Epithelial cell of proximal tubule (primary cell): Measurements from ENCODE around the gene SLC2A5. TPM values are rescaled to one million over a fixed set of nuclear protein-coding genes. Genes with fewer than 3 reads are reported as not detected.
A peak's percentile ranks its signal among the peaks of the same experiment; 100 is the strongest.

ENCODE experiments used
- DNase-seq: peaks from one replicate; pipeline ENCODE4 v3.0.0-alpha.2; 2011; ENCODE audit warnings: low read depth
- H3K4me3 ChIP-seq: 2 replicates; pipeline ENCODE4 v1.5.1; 2011; ENCODE audit warnings: low read depth, mild to moderate bottlenecking, low read length
- CTCF ChIP-seq: conservative IDR thresholded peaks from 2 replicates; pipeline ENCODE4 v1.5.1; 2012; ENCODE audit warnings: low read depth, mild to moderate bottlenecking, low read length
- total RNA-seq: library from RNA; depleted of rRNA; stranded (reverse); fragments of >200 nt; gene quantifications from 2 replicates; pipeline ENCODE4 v1.2.3, GENCODE V29; 2015

The SLC2A5 gene
- total RNA-seq, 1 donor from 2014 or later = not detected

DNA sequence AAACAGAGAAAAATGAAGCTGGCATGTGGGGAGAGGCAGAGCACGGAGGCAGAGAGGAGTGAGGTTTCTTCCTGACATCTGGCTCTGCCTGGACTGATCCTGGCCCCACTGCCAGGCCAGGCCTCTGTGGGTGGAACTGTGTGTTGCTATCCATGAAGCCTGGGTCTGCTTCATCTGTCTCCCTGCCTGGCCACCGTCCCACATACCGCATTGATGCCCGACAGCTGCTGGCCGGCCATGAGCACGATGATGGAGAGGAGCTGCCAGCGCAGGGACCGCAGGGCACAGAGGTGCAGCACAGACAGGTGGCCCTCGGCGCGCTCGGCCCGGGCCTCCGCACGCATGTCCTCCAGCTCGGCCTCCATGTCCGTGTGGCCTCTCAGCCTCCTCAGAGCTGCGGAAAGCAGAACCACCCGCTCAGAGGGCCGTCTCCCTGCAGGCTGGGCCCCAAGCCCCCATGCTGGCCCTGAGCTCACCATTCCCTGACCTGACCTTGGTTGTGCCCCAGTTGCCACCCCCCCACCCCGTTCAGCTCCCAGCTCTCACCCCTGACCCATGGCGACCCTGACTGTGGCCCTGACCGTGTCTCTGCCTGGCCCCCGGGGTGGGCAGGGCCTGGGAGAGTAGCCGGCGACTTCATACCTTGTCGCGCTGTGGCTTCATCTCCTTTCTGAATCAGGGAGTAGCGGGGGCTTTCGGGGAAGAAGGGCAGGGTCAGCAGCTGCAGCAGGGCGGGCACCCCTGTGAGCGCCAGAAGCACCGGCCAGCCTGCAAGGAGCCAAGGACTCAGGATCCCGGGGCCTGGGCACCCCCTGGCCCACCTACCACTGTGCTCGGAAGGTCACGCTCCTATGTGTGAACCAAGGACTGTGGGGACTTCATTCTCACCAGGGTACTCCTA, 54.7 kb downstream of the SLC2A5 start:
- TF ChIP-seq CTCF = no peak
- no peak overlapping the region for H3K4me3 ChIP-seq
- DNase-seq = no peak

- no peak overlapping the region for H3K4me3 ChIP-seq
- no peak for TF ChIP-seq CTCF
- no peak for DNase-seq
Observed at GRCh38 chr1:9013819-9014218, 55.6 kb downstream of the SLC2A5 start.

DNA sequence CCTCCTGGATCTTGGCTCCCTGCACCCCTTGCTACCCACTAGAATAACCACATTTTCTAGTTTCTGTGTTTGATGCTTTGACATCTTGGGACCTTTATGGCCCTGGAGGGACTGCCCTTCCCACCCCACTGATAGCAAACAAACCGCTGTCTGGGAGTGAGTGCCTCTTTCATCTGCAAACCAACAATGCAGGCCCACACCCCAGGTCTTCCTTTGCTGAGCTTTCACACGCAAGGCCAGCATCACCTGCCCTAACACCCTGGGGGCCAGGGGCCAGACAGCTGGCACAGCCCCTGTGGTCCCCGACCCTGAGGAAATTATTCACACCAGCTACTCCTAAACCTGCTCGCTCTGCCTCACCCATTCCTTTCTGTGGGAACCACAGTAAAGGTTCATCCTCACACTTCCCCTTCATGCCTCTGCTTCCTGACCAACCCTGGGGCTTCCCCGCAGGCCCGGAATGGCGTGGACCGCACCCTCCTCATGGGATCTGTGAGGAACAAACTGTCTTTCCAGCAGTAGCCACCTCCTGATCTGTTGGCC, 58.6 kb downstream of the SLC2A5 start:
- TF ChIP-seq CTCF = no peak
- no peak for DNase-seq
- no peak overlapping the region for H3K4me3 ChIP-seq

DNA sequence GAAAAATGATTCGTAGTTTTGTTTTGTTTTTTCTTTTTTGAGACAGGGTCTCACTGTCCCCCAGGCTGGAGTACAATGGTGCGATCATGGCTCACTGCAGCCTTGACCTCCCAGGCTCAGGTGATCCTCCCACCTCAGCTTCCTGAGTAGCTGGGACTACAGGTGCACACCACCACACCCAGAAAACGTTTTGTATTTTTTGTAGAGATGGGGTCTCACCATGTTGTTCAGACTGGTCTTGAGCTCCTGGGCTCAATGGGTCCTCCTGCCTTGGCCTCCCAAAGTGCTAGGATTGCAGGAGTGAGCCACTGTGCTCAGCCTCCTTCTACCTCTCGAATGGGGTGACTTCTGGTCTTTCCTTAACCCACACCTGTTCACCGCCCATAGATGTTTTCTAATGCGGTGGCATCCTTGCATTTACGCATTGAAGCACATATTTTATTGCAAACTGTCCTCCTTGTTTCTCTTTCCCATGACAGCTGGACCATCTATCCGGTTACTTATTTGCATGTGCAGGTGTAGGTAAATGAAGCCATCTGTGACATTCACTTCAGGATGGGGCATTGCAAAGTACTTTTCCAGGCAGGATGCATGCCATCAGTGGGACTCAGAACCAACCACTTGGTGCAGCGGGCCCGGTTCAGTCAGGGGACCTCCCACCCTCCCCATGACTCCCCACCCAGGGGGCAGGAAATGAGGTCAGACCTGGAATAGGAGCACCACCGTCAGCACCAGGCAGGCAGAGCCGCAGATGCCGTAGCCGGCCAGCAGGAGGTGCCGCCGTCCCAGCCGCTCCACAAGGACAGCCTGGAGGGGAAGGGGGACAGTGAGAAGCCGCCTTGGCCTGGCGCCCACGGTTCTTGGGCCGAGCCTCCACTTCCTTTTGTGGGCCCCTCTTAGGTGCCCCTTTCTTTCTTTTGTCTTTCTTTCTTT, 59.7 kb downstream of the SLC2A5 start:
- TF ChIP-seq CTCF = peak; percentile 62
- DNase-seq = no peak
- H3K4me3 ChIP-seq = no peak overlapping the region

DNA sequence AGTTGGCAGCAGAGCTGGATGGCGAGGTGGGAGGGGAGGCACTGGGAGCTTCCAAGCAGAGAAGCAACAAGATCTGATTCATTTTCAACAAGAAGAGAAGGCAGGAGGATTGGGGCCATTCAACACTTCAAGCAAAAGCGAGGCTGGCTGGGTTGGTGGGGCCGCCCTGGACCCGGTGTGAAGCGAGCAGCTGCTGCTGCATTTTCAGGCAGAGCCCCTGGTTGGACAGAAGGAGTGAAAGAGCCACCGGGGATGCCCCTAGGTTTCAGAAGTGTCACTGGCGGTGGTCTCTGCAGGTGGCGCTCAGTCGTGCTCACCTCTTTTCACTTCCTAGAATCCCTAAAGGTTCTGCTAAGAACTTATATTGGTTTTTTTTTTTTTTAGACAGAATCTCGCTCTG, 61.2 kb downstream of the SLC2A5 start:
- TF ChIP-seq CTCF = no peak
- no peak for DNase-seq
- H3K4me3 ChIP-seq = no peak overlapping the region

DNA sequence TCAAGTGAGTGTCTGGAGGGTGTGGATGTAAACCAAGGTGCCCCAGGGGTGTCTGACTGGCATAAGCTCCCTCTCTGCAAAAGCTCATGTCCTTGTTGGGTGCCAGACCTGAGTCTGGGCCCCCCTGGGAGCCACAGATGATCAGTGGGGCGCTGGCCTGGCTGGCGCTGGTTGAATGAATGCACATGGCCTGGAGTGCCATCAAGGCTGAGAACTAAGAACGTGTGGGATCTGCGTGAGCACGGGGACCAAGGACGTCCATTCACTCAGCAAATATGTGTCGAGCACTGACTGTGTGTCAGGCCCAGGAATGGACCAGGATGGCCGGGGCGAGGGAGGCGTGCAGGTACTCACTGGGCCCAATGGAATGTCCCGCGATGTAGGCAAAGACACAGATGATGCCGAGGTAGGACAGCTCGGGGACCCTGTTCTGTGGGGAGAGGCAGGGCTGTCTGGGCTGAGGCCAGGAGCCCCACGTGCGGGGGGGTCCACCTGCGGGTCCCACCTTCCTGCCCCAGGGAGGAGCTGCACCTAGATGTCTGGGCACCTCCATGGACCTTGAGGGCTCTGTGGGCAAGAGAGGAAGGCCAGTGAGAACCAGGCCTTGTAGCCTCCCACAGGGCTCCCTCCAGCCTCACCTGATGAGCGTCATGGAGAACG, 62.3 kb downstream of the SLC2A5 start:
- DNase-seq = no peak
- no peak for TF ChIP-seq CTCF
- H3K4me3 ChIP-seq = no peak overlapping the region
